GM18861 (cell line): Measurements from ENCODE around the gene SLC11A2.

Experiments used
- ATAC-seq: cut with Tn5 transposase; IDR thresholded peaks from one replicate; pipeline ENCODE4 v1.9.1; 2021; ENCODE audit not compliant: unreplicated experiment

Gene SLC11A2

DNA sequence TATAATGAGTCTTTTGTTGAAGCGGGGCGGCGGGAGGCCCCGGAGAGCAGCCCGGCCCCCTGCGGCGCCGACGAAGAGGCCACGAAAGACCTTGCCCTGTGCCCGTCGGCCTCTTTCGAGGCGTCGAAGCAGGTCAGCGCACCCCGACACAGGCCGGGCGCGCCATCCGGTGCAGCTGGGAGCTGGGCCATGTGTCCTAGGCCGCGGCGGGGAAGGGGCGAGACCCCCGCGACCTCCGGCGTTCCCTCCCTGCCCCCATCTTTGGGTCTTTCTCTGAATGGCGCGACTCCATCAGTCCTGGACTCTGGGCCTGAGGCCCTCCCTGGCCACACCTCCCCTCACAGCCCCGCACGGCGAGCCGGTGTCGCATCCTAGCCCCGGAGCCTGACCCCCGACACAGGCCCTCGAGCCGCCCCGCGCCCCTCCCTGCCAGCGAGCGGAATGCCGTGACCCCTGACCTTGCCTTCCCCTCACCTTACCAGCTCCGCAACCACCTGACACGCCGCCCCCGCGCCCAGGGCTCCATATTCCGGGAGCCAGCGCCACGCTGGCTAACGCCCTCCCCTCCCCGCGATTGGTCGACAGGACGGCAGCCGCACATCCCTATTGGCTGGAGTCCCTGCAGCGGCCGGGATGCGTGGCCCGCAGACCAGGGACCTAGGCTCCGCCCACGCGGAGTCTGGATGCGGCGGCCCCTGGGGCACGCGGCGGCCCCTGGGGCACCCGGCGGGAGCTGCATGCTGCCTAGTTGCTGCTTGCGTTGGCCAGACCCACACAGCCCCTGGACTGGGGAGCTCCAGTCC, at the start of gene SLC11A2:
TSS of gene SLC11A2 (minus strand) at position 549 of the 803 bp plus-strand sequence. CDS start 15,656 bp downstream, outside the sequence.
- ATAC-seq, result peak; percentile 61

DNA sequence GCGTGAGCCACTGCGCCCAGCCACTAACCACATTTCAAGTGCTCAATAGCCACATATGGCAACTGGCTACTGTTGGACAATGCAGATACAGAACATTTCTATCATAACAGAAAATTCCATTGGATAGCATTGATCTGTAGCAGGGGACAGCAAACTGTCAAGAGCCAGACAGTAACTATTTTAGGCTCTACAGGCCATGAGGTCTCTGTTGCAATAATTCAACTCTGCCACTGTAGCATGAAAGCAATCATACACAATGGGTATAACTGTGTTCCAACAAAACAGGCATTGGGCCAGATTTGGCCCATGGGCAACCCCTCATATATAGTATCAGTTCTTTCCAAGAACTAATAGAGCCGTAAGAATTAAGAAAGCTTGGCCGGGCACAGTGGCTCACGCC, 49.2 kb upstream of the SLC11A2 start:
- ATAC-seq, result no peak

DNA sequence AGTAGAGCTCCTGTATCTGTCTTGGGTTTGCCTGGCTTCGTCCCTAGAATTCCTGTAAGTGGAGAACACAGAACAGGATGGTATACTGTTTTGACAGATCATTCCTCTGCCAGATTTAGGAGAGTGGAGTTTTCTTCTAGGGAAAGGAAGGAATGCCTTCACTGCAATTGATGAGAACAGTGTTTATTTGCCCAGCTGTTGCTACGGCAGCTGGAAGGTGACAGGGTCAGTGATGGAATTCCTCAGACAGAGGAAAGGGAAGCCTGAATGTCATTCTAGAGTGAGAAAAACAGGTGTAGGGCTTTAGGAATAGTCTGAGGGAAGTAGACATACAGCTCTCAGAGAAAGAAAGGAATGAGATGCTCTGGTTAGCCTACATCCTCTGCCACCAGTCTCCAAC, 45.5 kb upstream of the SLC11A2 start:
- no peak for ATAC-seq

DNA sequence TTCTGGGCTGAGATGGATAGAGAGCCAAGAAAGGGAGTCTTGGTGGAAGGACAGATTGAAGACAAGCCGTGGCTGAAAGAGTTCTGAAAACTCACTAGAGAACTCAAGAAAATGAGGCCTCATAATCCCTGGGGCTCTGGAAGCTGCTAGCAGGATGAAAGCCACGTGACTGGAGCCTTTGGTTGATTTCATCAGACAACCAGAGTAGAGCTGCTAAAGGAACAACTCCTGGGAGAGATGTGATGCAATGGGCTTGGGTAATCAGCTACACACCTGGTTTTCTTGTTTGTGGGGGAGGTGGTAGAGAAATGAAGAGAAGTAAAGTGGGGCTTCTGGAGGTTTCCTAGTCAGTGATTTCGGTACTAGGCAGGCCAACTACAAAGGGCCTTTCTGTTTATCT, 43.8 kb upstream of the SLC11A2 start:
- no peak for ATAC-seq

DNA sequence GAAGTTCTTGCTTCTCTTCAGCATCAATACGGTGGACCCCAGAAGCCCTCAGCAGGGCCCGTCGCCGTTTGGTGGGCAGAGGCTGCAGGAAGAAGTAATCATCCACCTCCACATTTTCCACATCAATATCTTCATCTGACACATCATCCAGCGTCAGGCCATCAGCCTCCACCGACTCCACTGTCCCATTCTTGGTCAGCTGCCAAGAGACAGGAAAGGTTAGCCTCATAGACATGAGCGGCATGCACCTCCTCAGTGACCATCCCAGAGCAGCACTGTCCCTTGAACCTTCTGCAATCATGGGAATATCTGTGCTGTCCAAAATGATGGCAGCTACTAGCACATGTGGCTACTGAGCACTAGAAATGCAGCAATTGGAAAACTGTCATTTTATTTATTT, 41.6 kb upstream of the SLC11A2 start:
- no peak for ATAC-seq

DNA sequence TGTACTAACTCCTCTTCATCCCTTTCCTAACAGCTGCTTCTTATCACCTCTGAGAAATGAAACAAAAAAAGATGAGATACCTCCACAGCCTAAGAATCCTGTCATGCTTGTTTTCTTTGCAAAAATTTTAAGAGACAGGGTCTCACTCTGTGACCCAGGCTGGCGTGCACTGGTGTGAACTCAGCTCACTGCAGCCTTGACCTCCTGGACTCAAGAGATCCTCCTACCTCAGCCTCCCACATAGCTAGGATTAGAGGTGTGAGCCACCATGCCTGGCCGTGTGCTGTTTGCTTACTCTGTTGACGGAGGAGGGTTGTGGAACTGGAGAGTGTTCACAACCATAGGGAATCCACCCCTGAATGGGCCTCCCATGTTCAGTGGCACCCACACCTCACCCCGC, 41.0 kb upstream of the SLC11A2 start:
- ATAC-seq, result no peak

DNA sequence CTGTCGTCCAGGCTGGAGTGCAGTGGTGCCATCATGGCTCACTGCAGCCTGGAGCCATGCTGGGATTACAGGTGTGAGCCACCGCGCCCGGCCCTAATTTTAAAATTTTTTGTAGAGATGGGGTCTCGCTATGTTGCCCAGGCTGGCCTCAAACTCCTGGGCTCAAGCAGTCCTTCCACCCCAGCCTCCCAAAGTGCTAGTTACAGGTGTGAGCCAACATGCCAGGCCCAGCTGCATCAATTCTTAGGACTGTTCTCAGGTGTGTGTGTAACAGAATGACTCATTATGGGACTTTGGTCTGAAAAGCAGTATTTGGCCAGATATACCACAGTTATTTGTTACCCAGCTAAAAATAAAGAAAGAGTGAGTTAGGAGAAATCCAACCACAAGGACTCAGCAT, 39.3 kb upstream of the SLC11A2 start:
- no peak for ATAC-seq

DNA sequence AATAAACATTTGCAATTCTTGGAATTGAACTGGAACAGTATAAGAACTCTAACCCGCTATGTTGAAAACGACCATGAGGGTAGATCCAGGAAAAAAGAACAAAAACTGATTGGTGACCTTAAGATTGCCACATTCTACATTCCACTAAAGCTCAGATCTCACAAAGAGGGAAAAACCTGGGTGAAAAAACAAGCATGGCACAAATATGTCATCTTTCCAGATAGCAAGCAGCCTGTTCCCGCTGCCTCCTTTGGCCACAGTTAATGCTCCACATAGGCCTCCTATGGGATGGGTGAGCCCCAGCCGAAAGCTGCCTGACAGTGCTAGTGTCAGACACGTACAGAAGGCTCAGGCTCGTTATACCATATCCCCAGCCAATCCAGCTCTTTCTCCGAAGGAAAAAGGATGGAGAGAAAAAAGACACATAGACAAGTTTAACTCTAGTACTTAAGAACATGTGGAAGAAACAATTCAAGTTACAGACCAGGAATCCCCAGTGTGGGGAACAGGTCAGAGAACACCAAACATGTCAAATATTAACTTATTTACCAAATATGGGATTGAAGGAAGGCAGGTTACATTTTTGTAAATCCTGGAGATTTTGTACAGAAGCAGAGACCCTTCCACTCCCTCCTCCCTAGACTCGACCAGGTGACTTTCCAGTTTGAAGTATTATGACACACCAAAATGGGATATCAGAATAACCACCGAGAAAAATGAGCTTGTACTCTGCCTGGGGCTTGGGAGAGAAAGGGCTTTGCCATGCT, 36.6 kb upstream of the SLC11A2 start:
- no peak for ATAC-seq

DNA sequence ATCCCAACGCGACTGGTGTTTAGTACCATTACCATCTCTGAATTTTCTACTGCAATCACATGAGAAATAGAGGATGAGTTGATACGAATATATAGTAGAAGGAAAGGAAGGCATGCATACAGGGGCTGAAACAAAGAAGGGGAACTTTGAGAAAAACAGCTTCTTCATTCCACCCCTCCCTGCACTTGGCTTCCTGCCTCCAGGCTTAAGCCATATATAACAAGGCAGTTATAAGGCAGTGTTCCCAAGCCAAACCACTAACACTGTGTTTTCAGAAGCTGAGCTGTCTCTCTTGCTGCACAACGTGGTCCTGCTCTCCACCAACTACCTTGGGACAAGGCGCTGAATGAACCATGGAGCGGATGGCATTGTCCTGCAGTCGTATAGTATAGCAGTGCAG, 32.9 kb upstream of the SLC11A2 start:
- ATAC-seq, result no peak

DNA sequence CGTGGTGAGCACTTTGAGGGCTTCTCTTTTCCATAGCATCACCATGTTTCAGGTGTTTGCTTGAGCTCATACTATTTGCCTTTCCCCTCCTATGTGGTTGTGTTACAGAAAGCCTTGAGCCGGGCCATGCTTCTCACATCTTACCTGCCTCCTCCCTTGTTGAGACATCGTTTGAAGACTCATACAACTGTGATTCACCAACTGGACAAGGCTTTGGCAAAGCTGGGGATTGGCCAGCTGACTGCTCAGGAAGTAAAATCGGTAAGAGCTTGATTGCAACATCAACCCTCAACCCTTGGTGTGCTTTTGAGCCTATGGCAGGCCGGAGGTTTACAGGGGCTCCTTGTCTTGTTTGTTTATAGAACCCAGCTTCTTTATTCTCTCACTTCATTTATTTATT, 30.1 kb upstream of the SLC11A2 start:
- ATAC-seq, result no peak

DNA sequence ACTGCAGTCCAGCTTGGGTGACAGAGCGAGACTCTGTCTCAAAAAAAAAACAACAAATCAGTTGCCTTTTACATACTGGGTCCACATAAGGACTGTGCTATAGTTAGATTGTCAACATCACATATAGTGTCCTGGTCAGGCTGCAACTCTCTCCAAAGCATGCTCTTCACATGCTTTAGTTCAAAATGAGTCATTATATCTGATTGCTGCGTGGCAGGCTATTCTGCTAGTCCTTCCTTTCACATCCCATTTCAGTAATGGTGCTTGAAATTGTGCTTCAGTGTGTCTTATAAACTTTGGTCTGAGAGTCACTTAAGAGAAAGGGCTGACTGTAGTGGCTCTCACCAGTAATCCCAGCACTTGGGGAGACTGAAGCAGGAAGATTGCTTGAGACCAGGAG, 28.9 kb upstream of the SLC11A2 start:
- ATAC-seq, result no peak

DNA sequence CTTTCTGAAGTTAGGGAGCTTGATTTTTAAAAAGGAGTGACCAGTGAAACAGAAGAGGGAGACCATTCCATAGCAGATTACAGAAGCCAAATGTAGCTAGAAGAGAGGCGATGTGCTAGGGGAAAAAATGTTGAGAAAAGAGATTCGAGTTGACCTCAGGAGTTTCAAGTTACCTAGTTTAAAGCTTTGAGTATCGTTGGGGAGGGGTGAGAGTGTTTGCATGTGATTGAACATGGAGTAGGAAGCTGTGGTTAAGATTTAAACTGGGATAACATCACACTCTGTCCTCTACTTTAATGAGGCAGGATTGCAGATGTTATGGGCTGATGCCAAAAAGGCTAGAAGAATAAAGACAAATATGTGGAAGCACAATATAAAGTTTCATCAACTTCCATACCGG, 25.6 kb upstream of the SLC11A2 start:
- no peak for ATAC-seq

DNA sequence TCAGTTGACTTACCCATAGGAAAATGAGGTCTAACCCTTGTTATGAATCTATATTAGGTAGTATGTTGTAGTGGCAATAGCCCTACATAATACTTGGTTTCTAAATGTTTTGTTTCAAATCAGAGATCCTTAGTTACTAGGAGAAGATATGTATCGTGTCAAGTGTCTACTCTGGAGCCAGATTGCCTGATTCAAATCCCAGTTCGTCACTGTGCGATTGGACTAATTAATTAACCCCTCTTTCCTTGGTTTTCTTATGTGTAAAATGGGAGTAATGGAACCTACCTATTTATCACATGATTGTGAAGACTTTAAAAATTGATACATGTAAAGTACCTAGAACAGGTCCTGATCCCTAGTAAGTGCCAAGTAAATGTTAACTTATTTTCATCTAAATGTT, 23.3 kb upstream of the SLC11A2 start:
- ATAC-seq, result no peak

DNA sequence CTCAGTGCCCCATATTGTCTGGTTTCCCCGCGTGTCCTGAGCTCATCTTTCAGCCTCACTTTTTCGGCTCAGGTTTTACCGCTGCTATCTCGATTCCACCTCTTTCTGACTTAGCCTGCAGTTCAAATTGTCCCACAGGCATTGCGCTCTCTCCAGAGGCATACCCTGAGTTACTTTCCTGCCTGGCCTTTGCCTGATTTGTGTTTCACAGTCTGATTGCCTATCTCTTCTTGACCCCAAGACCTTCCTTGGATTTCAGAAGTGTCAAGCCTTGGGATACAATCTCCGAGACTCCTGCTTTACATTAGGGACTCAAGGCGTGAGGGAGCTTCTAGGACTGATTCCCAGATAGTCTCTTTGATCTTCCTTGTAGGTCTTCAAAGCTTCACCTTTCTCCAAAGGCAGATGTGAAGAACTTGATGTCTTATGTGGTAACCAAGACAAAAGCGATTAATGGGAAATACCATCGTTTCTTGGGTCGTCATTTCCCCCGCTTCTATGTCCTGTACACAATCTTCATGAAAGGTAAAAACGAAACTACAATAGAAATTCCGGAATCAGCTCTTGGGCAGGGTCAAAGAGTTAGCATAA, 22.6 kb upstream of the SLC11A2 start:
- ATAC-seq, result no peak

DNA sequence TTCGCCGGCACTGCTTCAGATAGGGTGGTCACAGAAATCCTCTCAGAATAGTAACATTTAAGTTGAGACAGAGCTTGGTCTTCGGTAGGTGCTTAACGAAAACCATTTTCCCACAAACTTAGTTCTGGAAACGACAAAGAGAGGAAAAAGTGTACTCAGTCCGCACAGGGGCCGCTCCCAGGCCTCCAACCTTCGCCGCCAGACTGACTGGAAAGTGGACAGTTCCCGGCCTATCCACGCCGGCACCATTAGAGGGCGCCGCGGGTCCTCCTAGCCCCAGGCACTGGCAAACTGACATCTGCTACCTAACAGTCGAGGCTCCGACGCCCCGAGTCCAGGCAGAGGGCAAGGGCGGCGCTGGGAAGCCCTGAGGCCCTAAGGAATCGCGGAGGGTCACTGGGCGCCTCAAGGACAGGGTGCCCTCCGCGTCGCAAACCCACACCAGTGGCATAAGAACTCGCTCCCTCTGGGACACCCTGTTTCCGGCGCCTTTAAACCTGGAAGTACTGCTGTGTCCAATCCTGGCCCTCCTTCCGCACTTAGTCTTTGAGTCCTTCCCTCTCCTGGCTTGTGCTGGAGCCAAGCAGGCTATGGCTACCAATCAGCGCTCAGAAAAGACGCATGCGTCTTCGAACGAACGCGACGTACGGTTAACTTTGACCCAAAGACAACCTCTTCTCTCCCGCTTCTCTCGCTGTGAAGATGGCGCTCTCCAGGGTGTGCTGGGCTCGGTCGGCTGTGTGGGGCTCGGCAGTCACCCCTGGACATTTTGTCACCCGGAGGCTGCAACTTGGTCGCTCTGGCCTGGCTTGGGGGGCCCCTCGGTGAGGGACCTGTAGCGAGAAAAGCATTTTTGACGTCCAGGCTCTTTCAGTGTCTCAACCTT, 21.7 kb upstream of the SLC11A2 start, which contains the start of gene LETMD1:
TSS of gene LETMD1 (plus strand) at position 673 of the 886 bp plus-strand sequence. CDS start at position 703, 30 bp downstream.
- ATAC-seq, result peak; percentile 91

DNA sequence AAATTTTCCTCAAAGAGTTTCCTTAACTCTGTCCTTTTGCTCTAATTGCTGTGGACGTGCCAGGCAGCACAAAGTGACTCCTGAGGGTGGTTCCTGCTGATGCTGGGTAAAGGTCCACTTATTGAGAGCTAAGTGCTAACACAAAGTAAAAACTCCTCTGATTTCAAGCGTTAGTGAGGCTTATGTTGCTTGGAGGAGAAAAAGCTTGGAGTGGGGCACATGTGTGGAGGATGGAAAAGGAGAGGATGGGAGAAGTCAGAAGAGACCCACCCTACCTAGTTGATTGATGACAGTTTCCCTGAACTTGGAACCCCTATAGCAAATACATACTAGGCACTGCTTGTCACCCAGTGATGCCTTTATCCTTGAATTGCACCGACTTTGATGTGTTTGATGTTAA, 10.1 kb upstream of the SLC11A2 start:
- no peak for ATAC-seq

DNA sequence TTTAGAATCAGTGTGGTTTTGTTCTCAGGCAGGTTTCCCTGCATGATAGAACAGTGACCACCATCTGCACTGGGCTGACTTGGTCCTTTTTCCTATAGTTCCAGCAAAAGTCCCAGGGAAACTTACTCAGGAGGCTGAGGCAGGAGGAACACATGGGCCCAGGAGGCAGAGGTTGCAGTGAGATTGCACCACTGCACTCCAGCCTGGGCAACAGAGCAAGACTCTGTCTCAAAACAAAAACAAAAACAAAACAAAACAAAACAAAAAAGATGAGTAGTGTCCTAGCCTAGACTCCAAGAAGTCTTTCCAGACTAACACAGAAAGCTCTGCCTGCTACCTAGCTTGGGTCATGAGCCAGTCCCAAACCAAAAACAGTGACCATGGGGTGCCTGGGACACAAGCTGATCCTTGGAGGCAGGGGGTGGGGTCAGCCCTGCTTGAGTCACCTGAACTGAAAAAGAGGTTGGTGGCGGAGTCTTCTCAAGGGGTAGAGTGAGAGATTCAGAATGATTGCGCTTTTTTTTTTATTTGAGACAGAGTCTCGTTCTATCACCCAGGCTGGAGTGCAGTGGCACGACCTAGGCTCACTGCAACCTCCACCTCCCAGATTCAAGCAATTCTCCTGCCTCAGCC, 7.4 kb upstream of the SLC11A2 start:
- no peak for ATAC-seq

DNA sequence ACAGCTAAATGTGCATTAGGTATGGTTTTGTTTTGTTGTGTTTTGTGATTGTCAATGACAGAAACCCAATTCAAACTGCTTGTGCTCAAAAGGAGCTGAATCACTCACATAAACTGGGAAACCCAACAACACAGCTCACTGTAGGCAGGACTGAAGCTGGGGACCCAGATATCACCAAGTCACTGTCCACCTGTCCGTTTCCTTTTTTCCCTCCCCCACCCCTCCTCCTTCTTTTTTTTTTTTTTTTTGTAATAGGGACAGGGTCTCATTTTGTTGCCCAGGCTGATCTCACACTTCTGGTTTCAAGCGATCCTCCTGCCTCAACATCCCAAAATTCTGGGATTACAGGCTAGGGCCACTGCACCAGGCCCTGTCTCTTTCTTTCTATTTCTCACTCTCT, 6.9 kb upstream of the SLC11A2 start:
- no peak for ATAC-seq

DNA sequence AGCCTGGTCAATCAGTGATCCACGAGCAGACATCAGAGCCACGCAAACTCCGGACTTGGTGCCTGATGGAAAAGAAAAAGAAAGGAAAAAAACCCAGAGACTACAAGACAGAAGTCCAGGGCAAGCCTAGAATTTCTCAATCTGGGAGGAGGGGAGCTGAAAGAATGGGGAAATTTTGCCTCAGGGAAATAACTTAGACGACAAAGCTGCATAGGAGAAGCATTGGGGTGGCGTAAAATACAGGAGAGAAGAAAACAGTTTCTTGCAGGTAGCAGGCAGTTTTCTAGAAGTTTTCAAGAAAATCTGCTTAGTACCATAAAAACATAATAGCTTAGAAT, 2.6 kb upstream of the SLC11A2 start:
- ATAC-seq, result no peak

DNA sequence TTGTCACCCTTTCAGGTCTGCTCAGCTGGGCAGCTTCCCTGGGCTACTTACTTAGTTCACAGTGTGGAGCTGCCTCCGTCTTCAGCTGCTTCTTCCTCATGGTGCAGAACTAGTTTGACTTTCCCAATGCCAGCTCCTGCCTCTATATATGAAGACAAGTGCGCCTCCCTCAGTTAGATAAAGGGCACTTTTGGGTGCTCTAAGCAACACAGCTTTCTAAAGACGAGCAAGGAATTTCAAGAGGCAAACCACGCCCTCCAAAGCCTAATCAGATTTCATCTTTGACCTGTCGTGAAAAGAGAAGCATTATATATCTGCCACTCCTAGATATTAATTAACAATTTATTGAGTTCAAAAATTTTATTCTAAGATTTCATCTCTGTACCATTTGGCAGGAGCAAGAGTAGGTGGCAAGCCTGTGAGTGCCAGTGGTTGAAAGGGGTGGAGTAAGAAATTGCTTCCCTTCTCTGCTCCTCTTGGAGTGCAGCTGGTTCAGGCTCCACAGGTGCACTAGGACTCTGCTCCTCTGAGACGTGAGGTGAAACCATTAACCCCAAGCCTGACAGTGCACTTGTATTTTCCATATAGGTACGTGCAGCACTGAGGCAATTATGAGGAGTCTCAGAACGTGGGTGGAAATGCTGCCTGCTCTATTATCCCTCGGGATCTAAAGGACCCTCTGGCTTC, 2.1 kb upstream of the SLC11A2 start:
- no peak for ATAC-seq
